Liver (tissue), 3 donors: ENCODE results near the gene RTN4R.
"Not testable (repeated sequence)": the region's sequence is repeated elsewhere in the genome, so short reads cannot be mapped to it uniquely, and the experiment has no call there.

Experiments
- ATF3 ChIP-seq: IDR thresholded peaks from 2 replicates; pipeline ENCODE4 v1.6.1; 2016; ENCODE audit warnings: antibody characterized with exemption
- CTCF ChIP-seq: fragments of 150-350 bp; IDR thresholded peaks from 2 replicates; pipeline ENCODE4 v1.5.1; 2017; ENCODE audit warnings: improper control_type of control experiment, low read depth, low read length; ENCODE audit not compliant: missing input control
- GABPA ChIP-seq, 2 donors: IDR thresholded peaks in 1 of 2; conservative IDR thresholded peaks in 1 of 2; 2 replicates each; pipeline ENCODE4 v1.6.1; 2016; ENCODE audit warnings: antibody characterized with exemption in 2 of 2, mild to moderate bottlenecking in 1 of 2, moderate library complexity in 1 of 2
- SP1 ChIP-seq: IDR thresholded peaks from 2 replicates; pipeline ENCODE4 v1.6.1; 2018; ENCODE audit warnings: antibody characterized with exemption, mild to moderate bottlenecking
- ZBTB33 ChIP-seq: IDR thresholded peaks from 2 replicates; pipeline ENCODE4 v1.6.1; 2016; ENCODE audit warnings: antibody characterized with exemption
- donor health status: healthy.
- donor health status: healthy.

- TF ChIP-seq SP1, result peak; percentile 66
- not testable (repeated sequence) for TF ChIP-seq CTCF; ATF3; ZBTB33; GABPA (IDR thresholded peaks at IDR 0.05 in 1 of 2, conservative IDR thresholded peaks at IDR 0.05 in 1 of 2)
These were observed 45.4 kb upstream of the RTN4R start for GRCh38 chr22:20313306-20314077.
